Activated effector memory CD4-positive, alpha-beta T cell treated with anti-CD3 and anti-CD28 coated beads, Interleukin-2, amount 50 U/mL, for 16 hours (primary cell): Measurements from ENCODE around the gene POLD1.

ENCODE experiments used
- DNase-seq: peaks from one replicate; pipeline ENCODE4 v3.0.0-alpha.2; 2020

Gene POLD1

DNA sequence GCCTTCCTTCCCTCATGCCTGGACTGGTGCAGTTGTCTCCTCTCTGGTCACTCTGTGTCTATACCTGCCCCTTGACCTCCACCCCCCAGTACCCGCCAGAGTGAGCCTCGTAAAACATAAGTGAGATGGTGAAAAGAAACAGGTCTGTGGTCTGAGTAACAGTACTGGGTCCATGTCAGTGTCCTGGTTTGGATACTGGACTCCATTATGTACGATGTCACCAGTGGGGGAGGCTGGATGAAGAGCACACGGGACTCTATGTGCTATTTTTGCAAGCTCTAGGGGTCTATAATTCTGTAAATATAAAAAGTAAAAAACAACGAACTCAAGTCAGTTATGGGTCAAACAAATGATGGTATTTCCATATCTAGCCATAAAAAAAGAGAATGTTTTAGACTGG lies 62.9 kb downstream of the POLD1 start:
- no peak for DNase-seq

GRCh38 chr19:50447750-50448149 lies 63.6 kb downstream of the POLD1 start:
- DNase-seq = no peak

GRCh38 chr19:50449236-50449899 lies 65.2 kb downstream of the POLD1 start:
- DNase-seq = no peak

DNA sequence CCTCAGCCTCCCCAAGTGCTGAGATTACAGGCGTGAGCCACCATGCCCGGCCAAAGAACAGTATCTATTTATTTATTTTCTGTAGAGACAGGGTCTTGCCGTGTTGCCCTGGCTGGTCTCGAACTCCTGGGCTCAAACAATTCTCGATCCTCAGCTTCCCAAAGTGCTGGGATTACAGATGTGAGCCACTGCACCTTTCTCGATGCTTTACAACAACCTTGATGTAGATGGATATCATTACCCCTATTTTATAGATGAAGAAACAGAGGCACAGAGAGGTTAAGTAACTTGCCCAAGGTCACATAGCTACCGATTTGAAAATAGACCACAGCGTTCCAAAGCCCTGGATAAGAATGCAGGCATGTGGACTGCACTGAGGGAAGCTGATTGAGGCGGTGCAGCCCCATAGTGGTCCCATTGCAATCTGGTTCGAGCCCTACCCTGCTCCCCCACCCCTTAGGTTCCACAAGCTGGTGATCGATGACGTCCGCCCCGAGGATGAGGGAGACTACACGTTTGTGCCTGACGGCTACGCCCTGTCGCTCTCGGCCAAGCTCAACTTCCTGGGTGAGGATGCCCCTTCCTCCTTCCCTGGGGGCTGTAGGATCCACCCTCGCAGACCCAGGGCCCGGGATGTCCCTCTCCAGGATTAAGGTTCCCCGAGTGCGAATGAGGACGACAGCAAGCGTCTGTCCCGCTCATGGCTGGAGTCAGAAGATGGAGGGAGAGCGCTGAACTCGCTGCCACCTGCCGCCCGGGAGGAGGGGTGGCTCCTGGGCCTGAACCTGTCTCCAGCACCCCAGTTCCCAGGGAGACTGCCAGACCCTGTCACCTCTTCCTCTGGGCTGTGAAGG lies 66.4 kb downstream of the POLD1 start:
- DNase-seq = no peak

DNA sequence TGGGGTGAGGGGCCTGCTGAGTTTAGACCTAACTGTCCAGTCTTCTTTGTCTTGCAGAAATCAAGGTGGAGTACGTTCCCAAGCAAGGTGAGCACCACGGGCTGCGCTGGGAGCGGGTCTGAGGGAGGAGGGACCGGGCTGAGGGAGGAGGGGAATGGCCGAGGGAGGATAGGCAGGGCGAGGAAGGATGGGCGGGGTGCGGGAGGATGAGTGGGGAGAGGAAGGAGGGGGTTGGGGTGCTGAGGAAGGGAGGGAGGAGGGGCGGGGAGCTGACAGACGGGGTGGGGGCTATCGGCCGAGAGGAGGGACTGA lies 67.0 kb downstream of the POLD1 start:
- no peak for DNase-seq

DNA sequence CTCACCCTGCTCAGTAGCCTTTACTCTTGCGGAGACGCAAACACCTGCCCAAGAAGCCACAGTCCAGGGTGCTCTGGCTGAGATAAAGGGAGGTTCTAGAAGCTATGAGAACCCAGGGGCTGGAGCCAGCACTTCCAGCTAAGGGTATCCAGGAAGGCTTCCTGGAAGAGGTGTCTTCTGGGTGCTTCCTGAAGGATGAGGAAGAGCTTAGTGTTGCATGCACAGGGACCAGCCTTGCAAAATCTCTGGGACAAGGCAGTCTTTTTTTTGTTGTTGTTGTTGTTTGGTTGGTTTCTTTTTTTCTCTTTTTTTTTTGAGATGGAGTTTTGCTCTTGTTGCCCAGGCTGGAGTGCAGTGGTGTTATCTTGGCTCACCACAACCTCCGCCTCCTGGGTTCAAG lies 69.1 kb downstream of the POLD1 start:
- no peak for DNase-seq

DNA sequence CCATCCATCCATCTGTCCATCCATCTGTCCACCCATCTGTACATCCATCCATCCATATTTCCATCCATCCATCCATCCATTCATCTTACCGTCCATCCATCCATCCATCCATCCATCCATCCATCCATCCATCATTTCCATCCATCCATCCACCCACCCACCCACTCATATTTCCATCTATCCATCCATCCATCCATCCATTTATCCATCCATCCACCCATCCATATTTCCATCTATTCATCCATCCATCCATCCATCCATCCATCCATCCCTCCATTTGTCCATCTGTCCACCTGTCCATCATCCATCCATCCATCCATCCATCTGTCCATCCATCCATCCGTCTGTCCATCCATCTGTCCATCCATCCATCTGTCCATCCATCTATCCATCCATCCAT lies 71.8 kb downstream of the POLD1 start:
- DNase-seq = no peak

DNA sequence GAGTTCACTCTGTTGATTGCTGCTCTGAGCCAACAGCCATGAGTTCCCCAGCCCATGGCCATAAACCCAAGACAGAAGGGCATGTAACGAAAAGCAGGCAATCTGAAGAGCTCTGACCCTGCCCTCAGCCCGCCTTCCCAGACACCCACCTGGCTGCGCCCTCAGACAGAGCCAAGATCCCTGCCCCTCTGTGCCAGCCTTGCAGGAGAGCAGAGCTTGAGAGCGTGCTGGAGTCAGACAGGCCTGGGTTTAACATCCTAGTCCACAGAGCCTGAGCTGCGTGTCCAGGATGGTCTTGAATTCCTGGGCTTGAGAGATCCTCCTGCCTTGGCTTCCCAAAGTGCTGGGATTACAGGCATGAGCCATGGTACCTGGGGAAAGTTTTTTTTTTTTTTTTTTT lies 73.2 kb downstream of the POLD1 start:
- DNase-seq = no peak

GRCh38 chr19:50458396-50459066 lies 74.4 kb downstream of the POLD1 start:
- DNase-seq = no peak

DNA sequence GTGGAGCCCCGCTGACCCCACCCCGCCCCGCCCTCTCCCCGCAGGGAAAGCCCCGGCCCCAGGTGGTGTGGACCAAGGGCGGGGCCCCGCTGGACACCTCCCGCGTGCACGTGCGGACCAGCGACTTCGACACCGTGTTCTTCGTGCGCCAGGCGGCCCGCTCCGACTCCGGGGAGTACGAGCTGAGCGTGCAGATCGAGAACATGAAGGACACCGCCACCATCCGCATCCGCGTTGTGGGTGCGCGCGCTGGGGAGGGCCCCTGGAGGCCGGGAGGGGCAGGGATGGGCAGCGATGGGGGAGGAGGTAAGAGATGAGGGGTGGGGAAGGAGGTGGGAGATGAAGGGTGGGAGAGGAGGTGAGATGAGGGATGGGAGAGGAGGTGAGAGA lies 74.9 kb downstream of the POLD1 start:
- no peak for DNase-seq

GRCh38 chr19:50459638-50460037 lies 75.5 kb downstream of the POLD1 start:
- DNase-seq = no peak

DNA sequence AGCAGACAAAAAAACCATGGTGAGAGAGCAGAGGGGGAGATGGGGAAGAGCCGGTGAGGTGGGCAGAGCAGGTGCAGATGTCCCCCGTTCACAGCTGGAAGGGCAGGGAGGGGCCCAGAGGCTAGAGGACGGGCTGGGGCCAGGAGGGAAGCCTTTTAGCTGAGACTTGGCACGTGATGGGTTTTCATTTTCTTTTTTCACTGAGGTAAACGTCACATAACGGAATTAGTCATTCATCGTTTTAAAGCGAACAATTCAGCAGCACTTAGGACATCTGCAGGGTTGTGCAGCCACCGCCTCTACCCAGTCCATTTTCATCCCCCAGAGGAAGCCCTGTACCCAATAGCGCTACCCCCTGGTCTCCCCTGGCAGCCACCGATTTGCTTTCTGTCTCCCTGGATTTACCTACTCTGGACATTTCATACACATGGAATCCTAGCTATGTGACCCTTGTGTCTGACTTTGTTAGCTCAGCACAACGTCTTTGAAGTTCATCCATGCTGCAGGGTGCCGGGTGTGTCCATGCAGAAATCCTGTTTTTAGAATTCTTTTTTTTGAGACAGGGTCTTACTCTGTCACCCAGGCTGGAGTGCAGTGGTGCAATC lies 76.1 kb downstream of the POLD1 start:
- no peak for DNase-seq

- DNase-seq = peak; percentile 82
Observed at GRCh38 chr19:50461066-50461875, 77.1 kb downstream of the POLD1 start.

GRCh38 chr19:50462970-50463369 lies 78.8 kb downstream of the POLD1 start:
- no peak for DNase-seq

DNA sequence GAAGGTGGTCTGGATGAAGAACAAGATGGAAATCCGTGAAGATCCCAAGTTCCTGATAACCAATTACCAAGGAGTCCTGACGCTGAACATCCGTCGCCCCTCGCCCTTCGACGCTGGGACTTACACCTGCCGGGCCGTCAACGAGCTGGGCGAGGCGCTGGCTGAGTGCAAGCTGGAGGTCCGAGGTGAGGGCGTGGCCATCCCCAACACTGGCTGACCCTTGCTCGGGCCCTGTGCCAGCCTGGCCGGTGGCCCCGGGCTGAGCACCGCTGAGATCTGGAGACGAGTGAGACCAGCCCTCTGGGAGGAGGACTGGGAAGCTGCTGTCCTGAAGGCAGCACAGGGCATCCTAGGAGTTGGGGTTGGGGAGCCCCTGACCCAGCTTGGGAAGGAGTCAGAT lies 80.2 kb downstream of the POLD1 start:
- no peak for DNase-seq

DNA sequence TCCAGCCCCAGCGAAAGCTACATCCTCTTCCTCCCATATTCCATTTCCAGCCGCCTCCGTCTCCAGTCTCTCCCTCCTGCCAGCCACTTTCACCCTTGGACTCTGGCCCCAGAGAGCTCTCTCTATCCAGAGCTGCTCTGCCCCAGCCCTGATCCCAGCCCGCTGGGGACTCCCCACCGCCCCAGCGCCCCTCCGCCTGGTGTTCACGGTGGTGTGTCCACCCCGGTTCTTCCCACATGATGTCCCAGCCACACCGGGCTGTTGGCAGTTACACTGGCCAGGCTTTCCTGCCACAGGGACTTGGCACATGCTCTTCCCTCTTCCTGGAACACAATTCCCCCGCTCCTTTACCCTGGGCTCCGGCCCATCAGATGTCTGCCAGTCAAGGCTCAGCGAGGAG lies 80.9 kb downstream of the POLD1 start:
- DNase-seq = no peak

DNA sequence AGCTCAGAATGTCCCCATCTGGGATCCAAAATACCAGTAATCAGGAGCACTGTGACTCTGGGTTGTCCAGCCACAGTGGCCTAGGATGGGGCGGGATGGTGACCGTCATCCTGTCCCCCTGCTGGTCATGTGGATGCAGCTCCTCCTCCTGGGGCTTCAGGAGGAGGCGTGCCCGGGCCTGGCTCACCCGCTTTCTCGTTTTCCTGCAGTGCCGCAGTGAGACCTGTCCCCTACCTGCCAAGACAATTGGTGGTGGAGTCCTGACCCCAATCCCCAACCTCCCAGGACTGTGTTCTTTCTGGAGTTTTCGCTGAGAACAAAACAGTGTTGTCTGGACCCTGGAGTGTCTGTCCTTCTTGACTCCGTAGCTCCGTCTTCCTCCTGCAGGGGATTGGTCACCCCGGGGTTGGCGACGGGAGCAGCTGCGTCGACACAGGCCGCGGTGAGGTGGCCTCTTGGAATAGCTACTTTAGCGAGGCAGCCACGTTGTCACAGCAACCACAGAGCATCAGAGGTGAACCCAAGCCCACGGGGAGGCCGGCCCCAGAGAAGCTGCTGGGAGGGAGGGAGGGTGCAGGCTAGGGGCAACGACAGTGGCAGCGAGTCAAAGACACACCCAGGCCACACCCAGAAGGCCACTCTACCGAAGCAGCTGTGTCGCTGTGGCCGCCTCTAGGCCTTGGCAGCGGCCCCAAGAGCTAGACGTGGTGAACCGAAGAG lies 82.0 kb downstream of the POLD1 start:
- DNase-seq = no peak

DNA sequence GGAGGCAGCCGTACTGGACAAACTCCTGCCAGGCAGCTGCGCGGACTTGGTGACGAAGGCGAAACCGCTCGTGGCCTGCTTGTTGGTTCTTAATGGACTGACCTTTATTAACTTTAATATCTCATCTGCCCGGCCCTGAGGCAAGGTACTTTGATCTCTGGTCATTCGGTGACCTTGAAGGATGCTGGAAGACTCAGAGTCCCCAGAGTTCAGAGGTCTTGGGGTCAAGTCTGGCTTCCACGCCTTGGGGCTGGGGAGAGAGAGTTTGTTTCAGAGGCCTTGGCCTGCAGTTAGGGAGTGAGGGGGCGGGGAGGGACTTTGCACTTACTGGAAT lies 82.5 kb downstream of the POLD1 start:
- DNase-seq = no peak

GRCh38 chr19:50467566-50467965 lies 83.4 kb downstream of the POLD1 start:
- no peak for DNase-seq
